AG10803 (cell line): ENCODE measurements around the gene PTCD1.

ENCODE experiments used
- DNase-seq: peaks from one replicate; pipeline ENCODE4 v3.0.0; 2010; ENCODE audit warnings: low read depth
- H3K4me3 ChIP-seq: 2 replicates; pipeline ENCODE4 v1.5.1; 2011; ENCODE audit warnings: mild to moderate bottlenecking, low read length, control low read depth
- CTCF ChIP-seq: conservative IDR thresholded peaks from 2 replicates; pipeline ENCODE4 v1.5.1; 2011; ENCODE audit warnings: mild to moderate bottlenecking, low read length, control low read depth, inconsistent platforms

Gene PTCD1

GRCh38 chr7:99385564-99385963 lies 53.0 kb downstream of the PTCD1 start:
- no peak for TF ChIP-seq CTCF
- DNase-seq = no peak
- H3K4me3 ChIP-seq = no peak overlapping the region

GRCh38 chr7:99384523-99384922 lies 54.1 kb downstream of the PTCD1 start:
- no peak overlapping the region for H3K4me3 ChIP-seq
- no peak for TF ChIP-seq CTCF
- no peak for DNase-seq

GRCh38 chr7:99383791-99384370 lies 54.7 kb downstream of the PTCD1 start:
- no peak for DNase-seq
- no peak overlapping the region for H3K4me3 ChIP-seq
- no peak for TF ChIP-seq CTCF

- TF ChIP-seq CTCF = no peak
- DNase-seq = no peak
- no peak overlapping the region for H3K4me3 ChIP-seq
These were observed 55.4 kb downstream of the PTCD1 start for GRCh38 chr7:99383203-99383602.

- H3K4me3 ChIP-seq = no peak overlapping the region
- no peak for TF ChIP-seq CTCF
- DNase-seq = no peak
These were observed 56.9 kb downstream of the PTCD1 start for GRCh38 chr7:99381664-99382075.

- no peak for DNase-seq
- no peak for TF ChIP-seq CTCF
- no peak overlapping the region for H3K4me3 ChIP-seq
These were observed 57.6 kb downstream of the PTCD1 start for GRCh38 chr7:99380823-99381663.
